Neural cell (in vitro differentiated cells): Measurements from ENCODE around the gene TFR2.

Experiments
- EP300 ChIP-seq: fragments of 450-650 bp; conservative IDR thresholded peaks from 2 replicates; pipeline ENCODE4 v1.6.1; 2014; ENCODE audit warnings: antibody characterized with exemption, mild to moderate bottlenecking, moderate library complexity; ENCODE audit not compliant: poor library complexity, severe bottlenecking
- TF ChIP-seq, protein P1 (sequence below): fragments of 450-650 bp; IDR thresholded peaks from 2 replicates; pipeline ENCODE4 v1.5.1; 2014; ENCODE audit warnings: antibody characterized with exemption, mild to moderate bottlenecking, moderate library complexity; ENCODE audit not compliant: poor library complexity, severe bottlenecking

DNA sequence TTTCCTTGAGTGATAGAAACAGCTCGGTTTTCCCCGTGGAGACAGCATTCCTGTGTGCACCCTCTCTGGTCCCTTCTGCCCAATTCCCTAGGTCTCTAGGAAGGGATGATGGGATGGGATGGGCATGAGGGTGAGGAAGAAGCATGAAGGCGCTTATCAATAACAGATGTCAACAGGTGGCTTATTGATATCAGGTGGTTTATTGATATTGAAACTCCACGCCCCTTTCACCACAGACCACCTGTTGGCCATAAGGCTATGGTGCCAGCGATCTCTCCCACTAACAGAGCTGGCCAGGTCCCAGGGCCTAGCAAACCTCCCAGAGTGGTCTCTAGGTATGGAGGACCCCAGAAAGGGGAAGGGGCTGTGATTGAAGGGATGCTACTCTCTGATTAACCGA lies 21.1 kb downstream of the TFR2 start:
- no peak for TF ChIP-seq EP300
- TF ChIP-seq, protein P1, sequence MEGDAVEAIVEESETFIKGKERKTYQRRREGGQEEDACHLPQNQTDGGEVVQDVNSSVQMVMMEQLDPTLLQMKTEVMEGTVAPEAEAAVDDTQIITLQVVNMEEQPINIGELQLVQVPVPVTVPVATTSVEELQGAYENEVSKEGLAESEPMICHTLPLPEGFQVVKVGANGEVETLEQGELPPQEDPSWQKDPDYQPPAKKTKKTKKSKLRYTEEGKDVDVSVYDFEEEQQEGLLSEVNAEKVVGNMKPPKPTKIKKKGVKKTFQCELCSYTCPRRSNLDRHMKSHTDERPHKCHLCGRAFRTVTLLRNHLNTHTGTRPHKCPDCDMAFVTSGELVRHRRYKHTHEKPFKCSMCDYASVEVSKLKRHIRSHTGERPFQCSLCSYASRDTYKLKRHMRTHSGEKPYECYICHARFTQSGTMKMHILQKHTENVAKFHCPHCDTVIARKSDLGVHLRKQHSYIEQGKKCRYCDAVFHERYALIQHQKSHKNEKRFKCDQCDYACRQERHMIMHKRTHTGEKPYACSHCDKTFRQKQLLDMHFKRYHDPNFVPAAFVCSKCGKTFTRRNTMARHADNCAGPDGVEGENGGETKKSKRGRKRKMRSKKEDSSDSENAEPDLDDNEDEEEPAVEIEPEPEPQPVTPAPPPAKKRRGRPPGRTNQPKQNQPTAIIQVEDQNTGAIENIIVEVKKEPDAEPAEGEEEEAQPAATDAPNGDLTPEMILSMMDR = no peak
